Retinal pigment epithelial cell (primary cell): Measurements from ENCODE around the gene LATS1.
A peak's percentile ranks its signal among the peaks of the same experiment; 100 is the strongest.

Experiments
- DNase-seq: peaks from one replicate; pipeline ENCODE4 v3.0.0-alpha.2; 2010; ENCODE audit warnings: low read depth
- H3K4me3 ChIP-seq: 2 replicates; pipeline ENCODE4 v1.5.1; 2011; ENCODE audit warnings: mild to moderate bottlenecking, low read length, control low read depth, moderate library complexity
- TF ChIP-seq, protein P1 (sequence below): conservative IDR thresholded peaks from 2 replicates; pipeline ENCODE4 v1.5.1; 2011; ENCODE audit warnings: low read depth, low read length, control low read depth, inconsistent platforms

LATS1 gene

GRCh38 chr6:149711711-149712110 lies 6.2 kb downstream of the LATS1 start:
- H3K4me3 ChIP-seq = no peak overlapping the region
- no peak for DNase-seq
- TF ChIP-seq, protein P1, sequence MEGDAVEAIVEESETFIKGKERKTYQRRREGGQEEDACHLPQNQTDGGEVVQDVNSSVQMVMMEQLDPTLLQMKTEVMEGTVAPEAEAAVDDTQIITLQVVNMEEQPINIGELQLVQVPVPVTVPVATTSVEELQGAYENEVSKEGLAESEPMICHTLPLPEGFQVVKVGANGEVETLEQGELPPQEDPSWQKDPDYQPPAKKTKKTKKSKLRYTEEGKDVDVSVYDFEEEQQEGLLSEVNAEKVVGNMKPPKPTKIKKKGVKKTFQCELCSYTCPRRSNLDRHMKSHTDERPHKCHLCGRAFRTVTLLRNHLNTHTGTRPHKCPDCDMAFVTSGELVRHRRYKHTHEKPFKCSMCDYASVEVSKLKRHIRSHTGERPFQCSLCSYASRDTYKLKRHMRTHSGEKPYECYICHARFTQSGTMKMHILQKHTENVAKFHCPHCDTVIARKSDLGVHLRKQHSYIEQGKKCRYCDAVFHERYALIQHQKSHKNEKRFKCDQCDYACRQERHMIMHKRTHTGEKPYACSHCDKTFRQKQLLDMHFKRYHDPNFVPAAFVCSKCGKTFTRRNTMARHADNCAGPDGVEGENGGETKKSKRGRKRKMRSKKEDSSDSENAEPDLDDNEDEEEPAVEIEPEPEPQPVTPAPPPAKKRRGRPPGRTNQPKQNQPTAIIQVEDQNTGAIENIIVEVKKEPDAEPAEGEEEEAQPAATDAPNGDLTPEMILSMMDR = no peak

GRCh38 chr6:149701714-149702113 lies 16.2 kb downstream of the LATS1 start:
- TF ChIP-seq, protein P1 = no peak
- H3K4me3 ChIP-seq = no peak overlapping the region
- DNase-seq = no peak

DNA sequence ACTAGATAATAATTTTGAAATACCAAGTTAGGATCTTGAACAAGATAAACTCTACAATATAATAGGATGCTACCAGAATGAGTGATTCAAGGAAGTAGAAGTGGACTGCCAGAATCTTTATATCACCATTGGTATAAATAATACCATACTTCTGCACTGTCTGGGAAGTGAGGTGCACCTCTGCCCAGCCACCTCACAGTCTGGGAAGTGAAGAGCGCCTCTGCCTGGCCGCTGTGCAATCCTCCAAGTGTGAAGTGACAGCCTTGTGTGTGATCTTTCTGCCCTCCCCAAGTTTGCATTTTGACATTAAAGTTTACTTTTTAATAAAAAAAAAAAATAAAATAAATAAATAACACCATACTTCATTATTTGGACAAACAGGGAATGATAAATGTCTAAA lies 18.8 kb downstream of the LATS1 start:
- no peak for DNase-seq
- no peak overlapping the region for H3K4me3 ChIP-seq
- TF ChIP-seq, protein P1 = peak; percentile 6

- TF ChIP-seq, protein P1 = no peak
- no peak overlapping the region for H3K4me3 ChIP-seq
- no peak for DNase-seq
Measured at GRCh38 chr6:149698175-149698574, 19.7 kb downstream of the LATS1 start.

- no peak overlapping the region for H3K4me3 ChIP-seq
- TF ChIP-seq, protein P1 = no peak
- DNase-seq = no peak
Measured at GRCh38 chr6:149696901-149697300, 21.0 kb downstream of the LATS1 start.

GRCh38 chr6:149694921-149695320 lies 23.0 kb downstream of the LATS1 start:
- TF ChIP-seq, protein P1 = no peak
- no peak overlapping the region for H3K4me3 ChIP-seq
- no peak for DNase-seq

- TF ChIP-seq, protein P1 = no peak
- DNase-seq = no peak
- no peak overlapping the region for H3K4me3 ChIP-seq
Measured at GRCh38 chr6:149691201-149691600, 26.7 kb downstream of the LATS1 start.
